ENCODE results near the gene E4F1. TPM values are rescaled to one million over a fixed set of nuclear protein-coding genes. Genes with fewer than 3 reads are reported as not detected.

The E4F1 gene
- total and polyA plus RNA-seq, 2 of the 13 experiments (the other 11 are each of a cell fraction or from before 2014, with no cell fraction given) = 13.8 to 19.5 TPM

DNA sequence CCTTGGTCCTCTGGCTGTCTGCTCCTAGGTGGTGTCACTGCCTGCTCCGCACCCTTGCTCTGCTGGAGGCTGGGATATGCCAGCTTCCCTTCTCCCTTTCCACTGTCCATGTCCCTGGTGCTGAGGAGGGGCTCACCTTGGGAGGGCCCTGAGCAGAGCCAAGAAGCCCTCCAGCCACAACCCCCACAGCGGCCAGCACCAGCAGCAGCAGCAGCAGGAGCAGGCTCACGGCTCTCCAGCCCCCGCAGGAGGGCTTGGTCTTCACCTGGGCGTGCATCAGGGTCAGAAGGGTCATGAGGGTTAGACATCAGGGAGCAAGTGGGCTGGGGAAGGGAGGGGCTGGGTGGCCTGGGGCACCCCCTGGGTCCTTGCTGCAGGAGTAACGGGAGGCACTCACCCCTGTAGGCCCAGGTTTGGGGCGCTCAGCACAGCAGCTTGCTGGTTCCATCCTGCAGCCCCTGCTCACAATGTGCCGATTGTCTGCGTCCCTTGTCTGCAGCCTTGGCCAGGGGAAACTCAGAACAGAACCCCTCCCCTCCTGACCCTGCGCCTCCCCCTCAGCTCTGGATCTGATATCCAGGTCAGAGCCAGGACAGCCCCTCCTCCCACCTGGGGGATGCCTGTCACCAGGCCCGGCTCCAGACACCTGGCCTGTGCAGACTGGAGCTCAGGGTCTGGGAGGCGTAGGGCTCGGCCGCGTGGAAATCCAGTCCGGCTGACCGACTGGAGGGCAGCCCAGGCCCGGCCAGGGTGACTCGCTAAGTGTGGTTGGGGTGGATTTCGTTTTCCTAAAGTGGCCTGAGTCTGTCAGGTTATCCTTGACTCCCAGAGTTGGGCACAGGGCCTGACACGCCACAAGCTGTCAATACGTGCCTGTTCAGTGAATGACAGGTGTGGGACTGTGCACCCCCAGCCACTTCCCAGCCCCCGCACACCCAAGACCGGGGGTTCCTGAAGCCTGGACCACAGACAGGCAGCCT lies 12.7 kb upstream of the E4F1 start, which contains the start of gene BRICD5 (continued):
- TF ChIP-seq ZGPAT (CRISPR knock-in tag; IDR thresholded peaks at IDR 0.05) = no peak
- TF ChIP-seq RXRA (CRISPR knock-in tag; IDR thresholded peaks at IDR 0.05) = peak; percentile 83
- TF ChIP-seq, protein P1, sequence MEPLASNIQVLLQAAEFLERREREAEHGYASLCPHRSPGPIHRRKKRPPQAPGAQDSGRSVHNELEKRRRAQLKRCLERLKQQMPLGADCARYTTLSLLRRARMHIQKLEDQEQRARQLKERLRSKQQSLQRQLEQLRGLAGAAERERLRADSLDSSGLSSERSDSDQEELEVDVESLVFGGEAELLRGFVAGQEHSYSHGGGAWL (CRISPR knock-in tag; IDR thresholded peaks at IDR 0.05) = no peak
- TF ChIP-seq DNMT1 (CRISPR knock-in tag; IDR thresholded peaks at IDR 0.05) = no peak
- TF ChIP-seq, protein P2, sequence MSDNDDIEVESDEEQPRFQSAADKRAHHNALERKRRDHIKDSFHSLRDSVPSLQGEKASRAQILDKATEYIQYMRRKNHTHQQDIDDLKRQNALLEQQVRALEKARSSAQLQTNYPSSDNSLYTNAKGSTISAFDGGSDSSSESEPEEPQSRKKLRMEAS (IDR thresholded peaks at IDR 0.05) = peak; percentile 50; the same call in 1 of the 2 replicates
- TF ChIP-seq ZNF143 (CRISPR knock-in tag; IDR thresholded peaks at IDR 0.05) = no peak
- no peak for TF ChIP-seq ZNF563 (CRISPR knock-in tag; IDR thresholded peaks at IDR 0.05)
- TF ChIP-seq CCDC6 (CRISPR knock-in tag; IDR thresholded peaks at IDR 0.05) = no peak
- peak; percentile 22; the same call in 1 of the 2 replicates for TF ChIP-seq ZNF292 (CRISPR knock-in tag; IDR thresholded peaks at IDR 0.05; ENCODE audit: borderline replicate concordance, low read depth)
- TF ChIP-seq, protein P3, sequence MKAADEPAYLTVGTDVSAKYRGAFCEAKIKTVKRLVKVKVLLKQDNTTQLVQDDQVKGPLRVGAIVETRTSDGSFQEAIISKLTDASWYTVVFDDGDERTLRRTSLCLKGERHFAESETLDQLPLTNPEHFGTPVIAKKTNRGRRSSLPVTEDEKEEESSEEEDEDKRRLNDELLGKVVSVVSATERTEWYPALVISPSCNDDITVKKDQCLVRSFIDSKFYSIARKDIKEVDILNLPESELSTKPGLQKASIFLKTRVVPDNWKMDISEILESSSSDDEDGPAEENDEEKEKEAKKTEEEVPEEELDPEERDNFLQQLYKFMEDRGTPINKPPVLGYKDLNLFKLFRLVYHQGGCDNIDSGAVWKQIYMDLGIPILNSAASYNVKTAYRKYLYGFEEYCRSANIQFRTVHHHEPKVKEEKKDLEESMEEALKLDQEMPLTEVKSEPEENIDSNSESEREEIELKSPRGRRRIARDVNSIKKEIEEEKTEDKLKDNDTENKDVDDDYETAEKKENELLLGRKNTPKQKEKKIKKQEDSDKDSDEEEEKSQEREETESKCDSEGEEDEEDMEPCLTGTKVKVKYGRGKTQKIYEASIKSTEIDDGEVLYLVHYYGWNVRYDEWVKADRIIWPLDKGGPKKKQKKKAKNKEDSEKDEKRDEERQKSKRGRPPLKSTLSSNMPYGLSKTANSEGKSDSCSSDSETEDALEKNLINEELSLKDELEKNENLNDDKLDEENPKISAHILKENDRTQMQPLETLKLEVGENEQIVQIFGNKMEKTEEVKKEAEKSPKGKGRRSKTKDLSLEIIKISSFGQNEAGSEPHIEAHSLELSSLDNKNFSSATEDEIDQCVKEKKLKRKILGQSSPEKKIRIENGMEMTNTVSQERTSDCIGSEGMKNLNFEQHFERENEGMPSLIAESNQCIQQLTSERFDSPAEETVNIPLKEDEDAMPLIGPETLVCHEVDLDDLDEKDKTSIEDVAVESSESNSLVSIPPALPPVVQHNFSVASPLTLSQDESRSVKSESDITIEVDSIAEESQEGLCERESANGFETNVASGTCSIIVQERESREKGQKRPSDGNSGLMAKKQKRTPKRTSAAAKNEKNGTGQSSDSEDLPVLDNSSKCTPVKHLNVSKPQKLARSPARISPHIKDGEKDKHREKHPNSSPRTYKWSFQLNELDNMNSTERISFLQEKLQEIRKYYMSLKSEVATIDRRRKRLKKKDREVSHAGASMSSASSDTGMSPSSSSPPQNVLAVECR (CRISPR knock-in tag; IDR thresholded peaks at IDR 0.05; ENCODE audit: borderline replicate concordance) = peak; percentile 40; the same call in 1 of the 2 replicates
- 0 out of 2 replicates have a peak, but pooled peaks have one; percentile 10 for TF ChIP-seq ZNF343 (CRISPR knock-in tag; IDR thresholded peaks at IDR 0.05)
- TF ChIP-seq ZNF609 (CRISPR knock-in tag; IDR thresholded peaks at IDR 0.05; ENCODE audit: borderline replicate concordance) = no peak
